Measurements from ENCODE around the gene TOMM6.

The TOMM6 gene

DNA sequence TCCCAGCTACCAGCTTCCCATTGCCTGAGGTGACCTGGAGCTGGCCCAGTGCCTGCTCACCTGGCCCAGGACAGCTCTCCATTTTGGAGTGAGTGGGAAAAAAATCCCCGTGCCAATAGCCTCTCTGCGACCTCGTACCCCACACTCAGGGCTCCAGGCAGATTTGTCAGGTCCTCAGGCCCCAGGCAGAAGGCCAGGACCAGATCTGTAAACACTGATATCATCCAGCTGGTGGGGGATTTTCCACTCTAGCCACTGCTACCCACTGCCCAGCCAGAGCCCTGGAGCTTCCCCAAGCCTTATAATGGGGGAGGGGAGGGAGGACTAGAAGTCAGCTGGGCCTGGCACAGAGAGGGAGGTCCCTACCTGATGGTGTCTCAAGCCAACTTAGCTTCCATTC is 39.0 kb upstream of the TOMM6 start:
- Histone ChIP-seq H3K27ac (ENCODE audit: low read depth, low read length, severe bottlenecking) (no peak overlapping the region), H3K9me3 (ENCODE audit: control insufficient read depth, low read length) (no peaks in the 10 kb centered on the region), H3K36me3 (ENCODE audit: control insufficient read depth, insufficient read depth, low read length) (no peaks in the 10 kb centered on the region), H3K4me3 (ENCODE audit: extremely low read depth, insufficient read depth, low read length, poor library complexity, severe bottlenecking) (no peak overlapping the region), H3K4me1 (ENCODE audit: control insufficient read depth, insufficient read depth, low read length, poor library complexity, severe bottlenecking) (peaks cover 9% of the 10 kb centered on the region)
- WGBS, 2 experiments (ENCODE audit: insufficient coverage in 2 of 2), result 87 to 100% methylated on average over 3 of the region's 3 CpGs

DNA sequence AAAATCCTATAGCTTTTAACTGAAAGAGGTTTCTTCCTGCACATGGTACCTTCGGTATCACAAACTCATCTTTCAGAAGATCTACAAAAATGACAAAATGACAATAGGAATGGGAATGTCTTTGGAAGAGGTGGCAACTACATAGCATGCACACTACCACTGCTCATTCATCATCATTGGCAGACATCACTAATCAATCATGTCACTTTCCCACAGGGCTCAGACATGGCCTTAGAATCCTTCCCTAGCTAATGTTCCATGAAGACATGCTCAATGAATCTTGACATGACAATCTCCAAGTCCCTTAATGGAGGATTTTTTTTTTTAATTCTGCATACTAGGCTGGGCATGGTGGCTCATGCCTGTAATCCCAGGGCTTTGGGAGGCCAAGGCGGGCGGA is 37.1 kb upstream of the TOMM6 start:
- H3K4me1 ChIP-seq (ENCODE audit: control insufficient read depth, insufficient read depth, low read length, poor library complexity, severe bottlenecking), result peaks cover 9% of the 10 kb centered on the region
- H3K27ac ChIP-seq (ENCODE audit: low read depth, low read length, severe bottlenecking), result no peak overlapping the region
- H3K9me3 ChIP-seq (ENCODE audit: control insufficient read depth, low read length), result no peaks in the 10 kb centered on the region
- H3K4me3 ChIP-seq (ENCODE audit: extremely low read depth, insufficient read depth, low read length, poor library complexity, severe bottlenecking), result no peak overlapping the region
- H3K36me3 ChIP-seq (ENCODE audit: control insufficient read depth, insufficient read depth, low read length), result no peaks in the 10 kb centered on the region
- 89% methylated on average over 2 of the region's 3 CpGs; no CpG with 5 or more reads in 1 of the 2 experiments for WGBS, 2 experiments (ENCODE audit: insufficient coverage in 2 of 2)

GRCh38 chr6:41755895-41756294 is 31.6 kb upstream of the TOMM6 start:
- Histone ChIP-seq H3K9me3 (ENCODE audit: control insufficient read depth, low read length) (no peaks in the 10 kb centered on the region), H3K4me1 (ENCODE audit: control insufficient read depth, insufficient read depth, low read length, poor library complexity, severe bottlenecking) (peaks cover 20% of the 10 kb centered on the region), H3K36me3 (ENCODE audit: control insufficient read depth, insufficient read depth, low read length) (no peaks in the 10 kb centered on the region), H3K4me3 (ENCODE audit: extremely low read depth, insufficient read depth, low read length, poor library complexity, severe bottlenecking) (no peak overlapping the region), H3K27ac (ENCODE audit: low read depth, low read length, severe bottlenecking) (no peak overlapping the region)
- WGBS, 2 experiments (ENCODE audit: insufficient coverage in 2 of 2), result 79 to 90% methylated on average over 3 to 4 of the region's 4 CpGs

DNA sequence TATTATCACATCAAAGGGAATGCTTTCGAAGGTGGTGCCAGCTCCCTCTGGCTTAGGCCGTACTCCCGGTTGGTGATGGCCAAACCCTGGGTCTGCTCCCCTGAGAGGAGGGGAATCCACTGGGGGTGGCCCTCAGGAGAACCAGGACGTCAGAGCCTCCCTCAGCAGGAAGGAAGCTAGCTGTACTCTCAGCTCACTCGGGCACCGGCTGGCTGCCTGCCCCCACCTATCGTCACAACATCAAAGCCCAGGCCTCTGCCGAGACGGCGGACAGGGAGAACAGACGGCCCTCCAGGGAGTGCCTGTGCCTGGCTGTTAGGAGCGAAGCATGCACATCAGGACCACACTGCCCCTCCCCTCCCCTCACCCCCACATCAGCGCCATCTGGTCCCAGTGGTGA is 31.1 kb upstream of the TOMM6 start:
- Histone ChIP-seq H3K4me3 (ENCODE audit: extremely low read depth, insufficient read depth, low read length, poor library complexity, severe bottlenecking) (no peak overlapping the region), H3K27ac (ENCODE audit: low read depth, low read length, severe bottlenecking) (no peak overlapping the region)
- 73 to 81% methylated on average over 10 to 11 of the region's 13 CpGs for WGBS, 2 experiments (ENCODE audit: insufficient coverage in 2 of 2)

GRCh38 chr6:41757271-41757670 is 30.2 kb upstream of the TOMM6 start:
- Histone ChIP-seq H3K4me1 (ENCODE audit: control insufficient read depth, insufficient read depth, low read length, poor library complexity, severe bottlenecking) (peaks cover 20% of the 10 kb centered on the region), H3K36me3 (ENCODE audit: control insufficient read depth, insufficient read depth, low read length) (no peaks in the 10 kb centered on the region), H3K4me3 (ENCODE audit: extremely low read depth, insufficient read depth, low read length, poor library complexity, severe bottlenecking) (no peak overlapping the region), H3K9me3 (ENCODE audit: control insufficient read depth, low read length) (no peaks in the 10 kb centered on the region), H3K27ac (ENCODE audit: low read depth, low read length, severe bottlenecking) (no peak overlapping the region)
- WGBS, 2 experiments (ENCODE audit: insufficient coverage in 2 of 2), result 96% methylated on average over 4 to 6 of the region's 6 CpGs

More for the DNA sequence above, 31.1 kb upstream of the TOMM6 start:
- peaks cover 20% of the 10 kb centered on the region for H3K4me1 ChIP-seq (ENCODE audit: control insufficient read depth, insufficient read depth, low read length, poor library complexity, severe bottlenecking)
- no peaks in the 10 kb centered on the region for H3K36me3 ChIP-seq (ENCODE audit: control insufficient read depth, insufficient read depth, low read length)
- no peaks in the 10 kb centered on the region for H3K9me3 ChIP-seq (ENCODE audit: control insufficient read depth, low read length)

DNA sequence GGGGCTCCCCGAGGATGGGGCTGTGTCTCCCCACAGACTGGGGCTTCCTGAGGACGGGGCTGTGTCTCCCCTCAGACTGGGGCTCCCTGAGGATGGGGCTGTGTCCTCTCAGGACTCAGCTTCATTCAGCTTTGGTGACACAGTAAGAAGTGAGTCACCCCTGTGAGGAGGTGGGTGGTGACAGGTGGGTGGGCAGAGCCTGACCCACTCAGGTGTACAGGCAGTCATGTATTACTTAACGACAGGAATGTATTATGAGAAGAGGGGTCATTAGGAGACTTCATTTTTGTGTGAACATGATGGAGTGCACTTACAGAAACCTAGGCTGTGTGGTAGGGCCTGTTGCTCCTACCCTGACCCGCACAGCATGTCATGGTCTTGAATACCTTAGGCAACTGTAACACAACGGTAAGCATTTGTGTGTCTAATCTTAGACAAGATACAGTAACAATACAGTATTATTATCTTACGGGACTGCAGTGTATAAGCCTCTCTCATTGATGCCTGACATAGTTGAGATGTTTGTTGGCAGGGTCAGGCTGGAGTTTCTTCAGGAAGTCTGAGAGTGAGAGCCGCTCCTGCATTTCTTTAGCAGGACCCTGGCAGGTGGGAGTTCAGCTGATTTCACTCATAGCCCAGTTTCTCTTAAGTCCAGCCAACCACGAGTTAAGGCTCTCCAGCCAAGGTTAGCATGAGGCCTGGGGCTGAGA is 29.4 kb upstream of the TOMM6 start:
- peaks cover 20% of the 10 kb centered on the region for H3K4me1 ChIP-seq (ENCODE audit: control insufficient read depth, insufficient read depth, low read length, poor library complexity, severe bottlenecking)
- H3K36me3 ChIP-seq (ENCODE audit: control insufficient read depth, insufficient read depth, low read length), result no peaks in the 10 kb centered on the region
- no peaks in the 10 kb centered on the region for H3K9me3 ChIP-seq (ENCODE audit: control insufficient read depth, low read length)
- no peak overlapping the region for H3K27ac ChIP-seq (ENCODE audit: low read depth, low read length, severe bottlenecking)
- WGBS, 2 experiments (ENCODE audit: insufficient coverage in 2 of 2), result 81 to 83% methylated on average over 3 to 4 of the region's 8 CpGs
- no peak overlapping the region for H3K4me3 ChIP-seq (ENCODE audit: extremely low read depth, insufficient read depth, low read length, poor library complexity, severe bottlenecking)

DNA sequence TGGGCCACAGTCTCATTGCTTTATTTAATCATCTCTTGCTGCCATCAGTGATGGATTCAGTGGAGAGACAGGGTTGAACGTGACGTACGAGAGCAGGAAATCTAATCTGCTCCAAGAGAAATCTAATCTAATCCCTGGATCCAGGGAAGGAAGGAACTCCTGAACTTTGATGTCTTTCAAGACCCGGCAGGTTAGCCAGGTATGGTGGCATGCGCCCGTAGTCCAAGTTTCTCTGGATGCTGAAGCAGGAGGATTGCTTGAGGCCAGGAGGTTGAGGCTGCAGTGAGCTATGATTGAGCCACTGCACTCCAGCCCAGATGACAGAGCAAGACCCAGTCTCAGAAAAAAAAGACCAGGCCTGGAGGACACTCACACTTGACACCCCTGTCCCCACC is 28.9 kb upstream of the TOMM6 start:
- Histone ChIP-seq H3K9me3 (ENCODE audit: control insufficient read depth, low read length) (no peaks in the 10 kb centered on the region), H3K4me1 (ENCODE audit: control insufficient read depth, insufficient read depth, low read length, poor library complexity, severe bottlenecking) (peaks cover 20% of the 10 kb centered on the region), H3K27ac (ENCODE audit: low read depth, low read length, severe bottlenecking) (no peak overlapping the region), H3K4me3 (ENCODE audit: extremely low read depth, insufficient read depth, low read length, poor library complexity, severe bottlenecking) (no peak overlapping the region), H3K36me3 (ENCODE audit: control insufficient read depth, insufficient read depth, low read length) (no peaks in the 10 kb centered on the region)
- 85 to 92% methylated on average over 6 of the region's 6 CpGs for WGBS, 2 experiments (ENCODE audit: insufficient coverage in 2 of 2)

- Histone ChIP-seq H3K9me3 (ENCODE audit: control insufficient read depth, low read length) (no peaks in the 10 kb centered on the region), H3K27ac (ENCODE audit: low read depth, low read length, severe bottlenecking) (no peak overlapping the region), H3K36me3 (ENCODE audit: control insufficient read depth, insufficient read depth, low read length) (no peaks in the 10 kb centered on the region), H3K4me1 (ENCODE audit: control insufficient read depth, insufficient read depth, low read length, poor library complexity, severe bottlenecking) (peaks cover 20% of the 10 kb centered on the region), H3K4me3 (ENCODE audit: extremely low read depth, insufficient read depth, low read length, poor library complexity, severe bottlenecking) (no peak overlapping the region)
- WGBS, 2 experiments (ENCODE audit: insufficient coverage in 2 of 2), result 91 to 92% methylated on average over 11 of the region's 13 CpGs
These were observed 28.2 kb upstream of the TOMM6 start for GRCh38 chr6:41759106-41759904.

DNA sequence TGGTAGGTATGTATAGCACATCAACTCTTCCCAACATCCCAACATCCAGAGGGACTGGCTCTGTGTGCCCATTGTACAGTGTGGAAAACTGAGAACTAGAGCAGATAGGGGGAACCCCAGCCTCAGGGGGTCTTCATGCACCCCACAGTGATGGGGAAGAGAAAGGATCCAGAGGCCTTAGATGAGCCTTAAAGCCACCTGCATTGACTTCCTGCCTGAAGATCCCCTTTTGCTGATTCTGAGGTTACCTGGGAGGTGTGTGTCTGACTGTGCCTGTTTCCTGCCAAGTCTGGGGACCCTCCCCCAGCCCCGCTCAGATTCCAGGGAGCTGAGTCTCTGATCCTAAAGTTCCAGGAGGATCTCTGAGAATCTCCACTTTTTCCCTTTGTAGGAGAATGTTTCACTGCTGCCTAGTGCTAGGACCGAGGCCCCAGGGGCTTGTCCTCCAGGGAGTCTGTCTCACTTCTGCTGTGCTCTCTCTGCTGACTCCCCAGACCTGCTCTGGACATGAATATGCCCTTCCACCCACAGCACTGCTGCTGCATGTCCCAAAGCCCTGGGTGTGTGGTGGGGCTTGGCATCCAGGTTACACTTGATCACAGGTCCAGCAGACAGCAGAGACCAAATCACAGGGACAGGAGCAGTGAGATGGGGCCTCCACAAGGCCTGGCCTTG is 27.5 kb upstream of the TOMM6 start:
- Histone ChIP-seq H3K27ac (ENCODE audit: low read depth, low read length, severe bottlenecking) (no peak overlapping the region), H3K4me1 (ENCODE audit: control insufficient read depth, insufficient read depth, low read length, poor library complexity, severe bottlenecking) (peaks cover 20% of the 10 kb centered on the region), H3K9me3 (ENCODE audit: control insufficient read depth, low read length) (no peaks in the 10 kb centered on the region), H3K4me3 (ENCODE audit: extremely low read depth, insufficient read depth, low read length, poor library complexity, severe bottlenecking) (no peak overlapping the region), H3K36me3 (ENCODE audit: control insufficient read depth, insufficient read depth, low read length) (no peaks in the 10 kb centered on the region)
- WGBS, 2 experiments (ENCODE audit: insufficient coverage in 2 of 2), result 70 to 88% methylated on average over 2 of the region's 2 CpGs

- Histone ChIP-seq H3K4me1 (ENCODE audit: control insufficient read depth, insufficient read depth, low read length, poor library complexity, severe bottlenecking) (peaks cover 20% of the 10 kb centered on the region), H3K9me3 (ENCODE audit: control insufficient read depth, low read length) (no peaks in the 10 kb centered on the region), H3K36me3 (ENCODE audit: control insufficient read depth, insufficient read depth, low read length) (no peaks in the 10 kb centered on the region), H3K4me3 (ENCODE audit: extremely low read depth, insufficient read depth, low read length, poor library complexity, severe bottlenecking) (no peak overlapping the region), H3K27ac (ENCODE audit: low read depth, low read length, severe bottlenecking) (no peak overlapping the region)
- WGBS, 2 experiments (ENCODE audit: insufficient coverage in 2 of 2), result 76 to 77% methylated on average over 2 of the region's 2 CpGs
These were observed 24.0 kb upstream of the TOMM6 start for GRCh38 chr6:41763470-41763869.
